ENCODE data around the gene OXNAD1.
"Not testable (repeated sequence)": the region's sequence is repeated elsewhere in the genome, so short reads cannot be mapped to it uniquely, and the experiment has no call there.

Gene OXNAD1

DNA sequence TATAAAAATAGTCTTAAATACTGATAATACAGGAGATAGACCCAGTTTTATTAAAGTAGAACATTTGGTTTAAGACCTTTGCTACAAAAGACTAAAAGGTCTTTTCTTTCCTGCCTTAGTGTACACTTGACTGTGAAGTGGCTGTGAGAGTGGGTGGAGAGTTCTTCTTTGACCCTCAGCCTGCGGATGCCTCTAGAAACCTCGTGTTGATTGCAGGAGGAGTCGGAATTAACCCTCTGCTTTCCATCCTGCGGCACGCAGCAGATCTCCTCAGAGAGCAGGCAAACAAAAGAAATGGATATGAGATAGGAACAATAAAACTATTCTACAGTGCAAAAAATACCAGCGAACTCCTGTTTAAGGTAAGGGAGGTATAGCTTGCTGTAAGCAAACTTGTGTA is 36.5 kb downstream of the OXNAD1 start:
- Histone ChIP-seq H3K27me3 (ENCODE audit: control insufficient read depth, insufficient read depth, low read length) (no peaks in the 10 kb centered on the region), H3K4me1 (ENCODE audit: control insufficient read depth, insufficient read depth, low read length) (no peaks in the 10 kb centered on the region; the same call in 1 of the 2 replicates), H3K27ac (ENCODE audit: low read length) (peak overlapping the region; percentile 66), H3K4me3 (ENCODE audit: low read length) (no peak overlapping the region), H3K36me3 (ENCODE audit: control insufficient read depth, insufficient read depth, low read length) (no peaks in the 10 kb centered on the region), H3K9me3 (ENCODE audit: control insufficient read depth, insufficient read depth, low read length) (no peaks in the 10 kb centered on the region; the same call in 1 of the 2 replicates)
- no peak for DNase-seq (ENCODE audit: low read depth, low spot score)
- WGBS (ENCODE audit: insufficient coverage, insufficient read length) = no CpG with 5 or more reads among the region's 6 CpGs

- Histone ChIP-seq H3K9me3 (ENCODE audit: control insufficient read depth, insufficient read depth, low read length) (no peaks in the 10 kb centered on the region; the same call in 1 of the 2 replicates), H3K27me3 (ENCODE audit: control insufficient read depth, insufficient read depth, low read length) (no peaks in the 10 kb centered on the region), H3K36me3 (ENCODE audit: control insufficient read depth, insufficient read depth, low read length) (no peaks in the 10 kb centered on the region), H3K4me3 (ENCODE audit: low read length) (no peak overlapping the region), H3K4me1 (ENCODE audit: control insufficient read depth, insufficient read depth, low read length) (no peaks in the 10 kb centered on the region; the same call in 1 of the 2 replicates), H3K27ac (ENCODE audit: low read length) (peak overlapping the region; percentile 66)
- no peak for DNase-seq (ENCODE audit: low read depth, low spot score)
- no CpG with 5 or more reads among the region's 6 CpGs for WGBS (ENCODE audit: insufficient coverage, insufficient read length)
Measured at GRCh38 chr3:16302082-16302631, 37.1 kb downstream of the OXNAD1 start.

DNA sequence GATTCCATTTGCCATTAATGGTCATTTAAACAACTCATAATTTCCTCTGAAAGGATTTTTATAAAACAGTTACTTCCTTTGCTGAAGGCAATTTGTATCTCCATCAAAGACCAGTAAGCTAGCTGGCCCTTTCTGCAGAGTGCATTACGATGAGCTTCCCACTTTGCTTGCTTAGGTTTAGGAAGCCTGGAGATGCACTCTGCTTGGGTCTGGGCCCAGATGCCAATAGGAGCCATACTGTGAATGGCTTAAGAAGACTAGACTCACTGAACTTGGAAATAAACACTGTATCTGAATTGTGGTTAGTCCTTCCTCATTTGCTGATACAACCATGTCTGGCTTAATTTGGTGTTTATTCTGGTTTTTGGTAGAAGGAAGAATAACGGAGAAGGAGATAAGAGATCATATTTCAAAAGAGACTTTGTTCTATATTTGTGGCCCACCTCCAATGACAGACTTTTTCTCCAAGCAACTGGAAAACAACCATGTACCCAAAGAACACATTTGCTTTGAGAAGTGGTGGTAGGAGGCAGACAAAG is 38.1 kb downstream of the OXNAD1 start:
- Histone ChIP-seq H3K36me3 (ENCODE audit: control insufficient read depth, insufficient read depth, low read length) (no peaks in the 10 kb centered on the region), H3K27me3 (ENCODE audit: control insufficient read depth, insufficient read depth, low read length) (no peaks in the 10 kb centered on the region), H3K4me1 (ENCODE audit: control insufficient read depth, insufficient read depth, low read length) (no peaks in the 10 kb centered on the region; the same call in 1 of the 2 replicates), H3K27ac (ENCODE audit: low read length) (no peak overlapping the region), H3K4me3 (ENCODE audit: low read length) (no peak overlapping the region), H3K9me3 (ENCODE audit: control insufficient read depth, insufficient read depth, low read length) (no peaks in the 10 kb centered on the region; the same call in 1 of the 2 replicates)
- no CpG with 5 or more reads among the region's 2 CpGs for WGBS (ENCODE audit: insufficient coverage, insufficient read length)
- DNase-seq (ENCODE audit: low read depth, low spot score) = no peak

GRCh38 chr3:16304061-16305010 is 39.3 kb downstream of the OXNAD1 start:
- DNase-seq (ENCODE audit: low read depth, low spot score) = no peak
- no CpG with 5 or more reads among the region's 2 CpGs for WGBS (ENCODE audit: insufficient coverage, insufficient read length)
- Histone ChIP-seq H3K27me3 (ENCODE audit: control insufficient read depth, insufficient read depth, low read length) (no peaks in the 10 kb centered on the region), H3K4me1 (ENCODE audit: control insufficient read depth, insufficient read depth, low read length) (no peaks in the 10 kb centered on the region; the same call in 1 of the 2 replicates), H3K27ac (ENCODE audit: low read length) (no peak overlapping the region), H3K4me3 (ENCODE audit: low read length) (no peak overlapping the region), H3K36me3 (ENCODE audit: control insufficient read depth, insufficient read depth, low read length) (no peaks in the 10 kb centered on the region), H3K9me3 (ENCODE audit: control insufficient read depth, insufficient read depth, low read length) (no peaks in the 10 kb centered on the region)

DNA sequence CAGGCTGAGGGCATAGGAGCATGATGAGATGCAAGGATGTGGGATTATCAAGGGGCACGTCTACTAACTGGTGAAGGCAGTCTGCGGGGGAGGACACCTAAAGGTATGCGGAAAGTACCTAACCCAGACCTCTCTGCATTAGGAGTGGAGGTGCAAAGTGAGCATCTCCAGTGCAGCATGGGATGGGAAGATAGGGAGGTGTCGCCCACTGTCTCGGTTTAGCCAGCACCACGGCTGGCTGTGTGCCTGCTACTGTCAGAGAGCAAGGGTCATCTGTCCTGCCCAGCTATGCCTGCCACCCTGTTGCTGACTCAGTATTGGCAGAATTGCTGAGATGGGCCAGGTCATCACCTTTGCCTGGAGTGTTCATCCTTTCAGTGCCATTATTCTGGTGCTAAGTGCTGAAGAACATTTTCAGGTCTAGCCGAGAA is 40.1 kb downstream of the OXNAD1 start:
- no CpG with 5 or more reads among the region's 7 CpGs for WGBS (ENCODE audit: insufficient coverage, insufficient read length)
- no peaks in the 10 kb centered on the region; the same call in 1 of the 2 replicates for H3K4me1 ChIP-seq (ENCODE audit: control insufficient read depth, insufficient read depth, low read length)

GRCh38 chr3:16307832-16308531 is 43.0 kb downstream of the OXNAD1 start:
- Histone ChIP-seq H3K9me3 (ENCODE audit: control insufficient read depth, insufficient read depth, low read length) (no peaks in the 10 kb centered on the region), H3K36me3 (ENCODE audit: control insufficient read depth, insufficient read depth, low read length) (no peaks in the 10 kb centered on the region), H3K27me3 (ENCODE audit: control insufficient read depth, insufficient read depth, low read length) (no peaks in the 10 kb centered on the region), H3K27ac (ENCODE audit: low read length) (no peak overlapping the region), H3K4me1 (ENCODE audit: control insufficient read depth, insufficient read depth, low read length) (no peaks in the 10 kb centered on the region; the same call in 1 of the 2 replicates), H3K4me3 (ENCODE audit: low read length) (no peak overlapping the region)
- no CpG with 5 or more reads among the region's 5 CpGs for WGBS (ENCODE audit: insufficient coverage, insufficient read length)
- DNase-seq (ENCODE audit: low read depth, low spot score) = no peak

More for the DNA sequence above, 40.1 kb downstream of the OXNAD1 start:
- Histone ChIP-seq H3K9me3 (ENCODE audit: control insufficient read depth, insufficient read depth, low read length) (no peaks in the 10 kb centered on the region), H3K4me3 (ENCODE audit: low read length) (no peak overlapping the region), H3K36me3 (ENCODE audit: control insufficient read depth, insufficient read depth, low read length) (no peaks in the 10 kb centered on the region), H3K27ac (ENCODE audit: low read length) (no peak overlapping the region), H3K27me3 (ENCODE audit: control insufficient read depth, insufficient read depth, low read length) (no peaks in the 10 kb centered on the region)
- DNase-seq (ENCODE audit: low read depth, low spot score) = no peak

DNA sequence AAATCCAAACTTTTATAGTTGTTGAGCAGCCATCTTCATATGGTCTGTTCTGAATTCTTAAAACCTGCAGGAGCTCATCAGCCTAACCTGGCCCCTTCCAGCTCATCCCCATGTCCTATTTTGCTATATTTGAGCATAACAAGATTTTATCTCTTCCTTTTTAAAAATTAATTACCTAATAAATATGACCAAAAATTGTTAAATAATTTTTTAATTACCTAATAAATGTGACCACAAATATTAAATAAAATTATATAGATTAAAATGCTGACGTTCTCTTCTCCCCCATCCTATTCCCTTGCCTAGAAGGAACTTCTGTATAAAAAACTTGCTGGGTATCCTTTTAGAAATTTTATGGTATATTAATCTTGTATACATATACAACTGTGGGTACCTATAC is 43.7 kb downstream of the OXNAD1 start:
- H3K4me1 ChIP-seq (ENCODE audit: control insufficient read depth, insufficient read depth, low read length) = no peaks in the 10 kb centered on the region
- no peaks in the 10 kb centered on the region for H3K36me3 ChIP-seq (ENCODE audit: control insufficient read depth, insufficient read depth, low read length)

GRCh38 chr3:16309558-16309957 is 44.5 kb downstream of the OXNAD1 start:
- no peaks in the 10 kb centered on the region for H3K27me3 ChIP-seq (ENCODE audit: control insufficient read depth, insufficient read depth, low read length)
- no peak overlapping the region for H3K4me3 ChIP-seq (ENCODE audit: low read length)
- no peaks in the 10 kb centered on the region for H3K4me1 ChIP-seq (ENCODE audit: control insufficient read depth, insufficient read depth, low read length)
- no peaks in the 10 kb centered on the region for H3K36me3 ChIP-seq (ENCODE audit: control insufficient read depth, insufficient read depth, low read length)
- DNase-seq (ENCODE audit: low read depth, low spot score) = no peak
- WGBS (ENCODE audit: insufficient coverage, insufficient read length) = no CpG with 5 or more reads among the region's 2 CpGs
- H3K9me3 ChIP-seq (ENCODE audit: control insufficient read depth, insufficient read depth, low read length) = no peaks in the 10 kb centered on the region
- H3K27ac ChIP-seq (ENCODE audit: low read length) = no peak overlapping the region

More for the DNA sequence above, 43.7 kb downstream of the OXNAD1 start:
- Histone ChIP-seq H3K27ac (ENCODE audit: low read length) (no peak overlapping the region), H3K9me3 (ENCODE audit: control insufficient read depth, insufficient read depth, low read length) (no peaks in the 10 kb centered on the region), H3K4me3 (ENCODE audit: low read length) (no peak overlapping the region), H3K27me3 (ENCODE audit: control insufficient read depth, insufficient read depth, low read length) (no peaks in the 10 kb centered on the region)
- no CpG with 5 or more reads among the region's 1 CpG for WGBS (ENCODE audit: insufficient coverage, insufficient read length)
- no peak for DNase-seq (ENCODE audit: low read depth, low spot score)

DNA sequence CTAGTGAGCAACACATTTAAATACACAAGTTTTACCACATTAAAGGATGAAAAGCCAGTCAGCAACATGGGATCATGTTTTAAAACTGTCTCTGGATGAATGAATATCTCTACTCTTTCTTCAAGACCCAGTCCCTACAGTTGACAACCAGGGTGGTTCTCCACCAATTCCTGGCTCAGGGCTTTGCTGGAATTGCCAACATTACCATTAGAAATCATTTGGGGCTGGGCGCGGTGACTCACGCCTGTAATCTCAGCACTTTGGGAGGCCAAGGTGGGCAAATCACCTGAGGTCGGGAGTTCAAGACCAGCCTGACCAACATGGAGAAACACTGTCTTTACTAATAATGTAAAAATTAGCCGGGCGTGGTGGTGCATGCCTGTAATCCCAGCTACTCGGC is 45.5 kb downstream of the OXNAD1 start:
- DNase-seq (ENCODE audit: low read depth, low spot score); H3K27me3 ChIP-seq (ENCODE audit: control insufficient read depth, insufficient read depth, low read length); H3K27ac ChIP-seq (ENCODE audit: low read length); H3K4me3 ChIP-seq (ENCODE audit: low read length); H3K9me3 ChIP-seq (ENCODE audit: control insufficient read depth, insufficient read depth, low read length); H3K4me1 ChIP-seq (ENCODE audit: control insufficient read depth, insufficient read depth, low read length); H3K36me3 ChIP-seq (ENCODE audit: control insufficient read depth, insufficient read depth, low read length): not testable (repeated sequence)
- WGBS (ENCODE audit: insufficient coverage, insufficient read length) = no CpG with 5 or more reads among the region's 7 CpGs

DNA sequence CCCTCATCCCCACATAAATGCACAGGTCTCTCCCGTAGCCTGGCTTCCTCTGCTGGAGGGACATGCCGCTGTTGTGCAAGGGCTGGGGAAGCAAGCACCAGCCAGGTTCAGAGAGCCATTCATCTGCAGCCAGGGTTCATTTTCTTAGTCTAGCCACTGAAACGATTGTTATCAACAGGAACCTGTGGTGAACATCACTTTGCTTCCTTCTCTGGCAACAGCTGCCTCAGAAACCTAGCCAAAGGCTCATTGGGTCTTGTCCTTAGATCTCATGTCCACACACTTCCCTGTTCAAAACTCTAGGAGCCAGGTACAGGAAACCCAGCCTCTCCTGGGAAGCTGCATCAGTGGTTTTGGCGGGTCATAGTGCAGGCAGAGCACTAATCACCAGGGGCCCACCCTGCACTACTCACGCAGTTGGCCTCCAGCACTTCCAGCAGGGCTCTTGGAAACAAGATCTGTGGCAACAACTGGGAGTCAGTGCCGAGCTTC is 47.0 kb downstream of the OXNAD1 start:
- H3K9me3 ChIP-seq (ENCODE audit: control insufficient read depth, insufficient read depth, low read length) = no peaks in the 10 kb centered on the region
- H3K36me3 ChIP-seq (ENCODE audit: control insufficient read depth, insufficient read depth, low read length) = no peaks in the 10 kb centered on the region
- no peak for DNase-seq (ENCODE audit: low read depth, low spot score)
- no CpG with 5 or more reads among the region's 6 CpGs for WGBS (ENCODE audit: insufficient coverage, insufficient read length)
- no peaks in the 10 kb centered on the region for H3K27me3 ChIP-seq (ENCODE audit: control insufficient read depth, insufficient read depth, low read length)
- no peak overlapping the region for H3K4me3 ChIP-seq (ENCODE audit: low read length)
- no peaks in the 10 kb centered on the region for H3K4me1 ChIP-seq (ENCODE audit: control insufficient read depth, insufficient read depth, low read length)
- H3K27ac ChIP-seq (ENCODE audit: low read length) = no peak overlapping the region
